ENCODE measurements around the gene IL17RD.

GRCh38 chr3:57199895-57200297 lies 34.7 kb upstream of the IL17RD start, which contains the start of gene HESX1:
- no peak for TF ChIP-seq CTCF (IDR thresholded peaks at IDR 0.05)
- TF ChIP-seq POLR2A (IDR thresholded peaks at IDR 0.05): no peak
